Astrocyte of the cerebellum (primary cell): ENCODE data around the gene TTF2.
"Not testable (repeated sequence)": the region's sequence is repeated elsewhere in the genome, so short reads cannot be mapped to it uniquely, and the experiment has no call there.

Source experiments
- DNase-seq: peaks from one replicate; pipeline ENCODE4 v3.0.0-alpha.2; 2011; ENCODE audit warnings: low read depth
- H3K4me3 ChIP-seq: 2 replicates; pipeline ENCODE4 v1.5.1; 2011; ENCODE audit warnings: mild to moderate bottlenecking, low read depth, low read length, moderate library complexity
- in situ Hi-C: cut with HindIII; loops from 2 replicates; pipeline ENCODE4 v1.10.0; 2017; ENCODE audit warnings: low sequenced_read_pairs
- TF ChIP-seq, protein P1 (sequence below): IDR thresholded peaks from 2 replicates; pipeline ENCODE4 v1.5.1; 2012; ENCODE audit warnings: low read length, low read depth, moderate library complexity, mild to moderate bottlenecking; ENCODE audit errors: missing control alignments

Gene TTF2

DNA sequence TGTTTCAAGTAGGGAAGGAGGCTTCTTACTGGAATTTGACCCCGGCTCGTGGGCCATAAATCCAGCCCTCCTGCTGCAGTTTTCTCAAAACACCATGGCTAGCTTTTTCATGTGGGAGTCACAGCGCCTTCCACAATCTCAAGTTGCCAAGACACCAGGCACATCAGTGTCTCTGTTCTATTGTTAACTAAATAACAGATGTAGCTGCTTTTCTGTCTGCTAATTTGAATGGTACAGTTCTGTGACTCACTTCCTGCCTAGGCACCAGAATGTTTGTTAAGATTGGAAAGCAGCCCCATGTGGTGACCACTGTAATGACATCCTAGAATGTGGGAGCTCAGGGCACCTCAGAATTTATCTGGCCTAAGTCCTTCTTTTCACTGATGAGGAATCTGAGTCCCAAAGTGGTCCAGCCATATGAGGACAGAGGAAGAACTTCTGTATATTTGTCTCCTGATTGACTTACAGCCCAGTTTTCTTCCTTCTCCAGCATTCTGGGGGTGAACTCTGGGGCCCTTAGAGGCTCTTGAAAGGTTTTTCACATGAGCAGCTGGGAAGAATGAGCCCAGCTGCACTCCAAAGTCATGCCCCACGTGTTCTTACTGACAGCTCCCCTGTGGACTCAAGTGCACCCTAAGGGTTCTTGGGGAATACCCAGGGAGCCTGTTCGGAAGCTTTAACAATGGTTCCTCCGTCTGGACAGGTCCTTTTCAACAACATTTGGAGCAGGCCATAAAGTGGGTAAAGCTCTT, 33.9 kb downstream of the TTF2 start:
- DNase-seq: peak; percentile 79
- in situ Hi-C loops: no loop called here
- H3K4me3 ChIP-seq: no peak overlapping the region
- TF ChIP-seq, protein P1, sequence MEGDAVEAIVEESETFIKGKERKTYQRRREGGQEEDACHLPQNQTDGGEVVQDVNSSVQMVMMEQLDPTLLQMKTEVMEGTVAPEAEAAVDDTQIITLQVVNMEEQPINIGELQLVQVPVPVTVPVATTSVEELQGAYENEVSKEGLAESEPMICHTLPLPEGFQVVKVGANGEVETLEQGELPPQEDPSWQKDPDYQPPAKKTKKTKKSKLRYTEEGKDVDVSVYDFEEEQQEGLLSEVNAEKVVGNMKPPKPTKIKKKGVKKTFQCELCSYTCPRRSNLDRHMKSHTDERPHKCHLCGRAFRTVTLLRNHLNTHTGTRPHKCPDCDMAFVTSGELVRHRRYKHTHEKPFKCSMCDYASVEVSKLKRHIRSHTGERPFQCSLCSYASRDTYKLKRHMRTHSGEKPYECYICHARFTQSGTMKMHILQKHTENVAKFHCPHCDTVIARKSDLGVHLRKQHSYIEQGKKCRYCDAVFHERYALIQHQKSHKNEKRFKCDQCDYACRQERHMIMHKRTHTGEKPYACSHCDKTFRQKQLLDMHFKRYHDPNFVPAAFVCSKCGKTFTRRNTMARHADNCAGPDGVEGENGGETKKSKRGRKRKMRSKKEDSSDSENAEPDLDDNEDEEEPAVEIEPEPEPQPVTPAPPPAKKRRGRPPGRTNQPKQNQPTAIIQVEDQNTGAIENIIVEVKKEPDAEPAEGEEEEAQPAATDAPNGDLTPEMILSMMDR: peak; percentile 51

GRCh38 chr1:117094841-117095604, 34.9 kb downstream of the TTF2 start:
- no peak overlapping the region for H3K4me3 ChIP-seq
- peak; percentile 93 for DNase-seq
- TF ChIP-seq, protein P1: no peak
- in situ Hi-C loops: no loop called here

DNA sequence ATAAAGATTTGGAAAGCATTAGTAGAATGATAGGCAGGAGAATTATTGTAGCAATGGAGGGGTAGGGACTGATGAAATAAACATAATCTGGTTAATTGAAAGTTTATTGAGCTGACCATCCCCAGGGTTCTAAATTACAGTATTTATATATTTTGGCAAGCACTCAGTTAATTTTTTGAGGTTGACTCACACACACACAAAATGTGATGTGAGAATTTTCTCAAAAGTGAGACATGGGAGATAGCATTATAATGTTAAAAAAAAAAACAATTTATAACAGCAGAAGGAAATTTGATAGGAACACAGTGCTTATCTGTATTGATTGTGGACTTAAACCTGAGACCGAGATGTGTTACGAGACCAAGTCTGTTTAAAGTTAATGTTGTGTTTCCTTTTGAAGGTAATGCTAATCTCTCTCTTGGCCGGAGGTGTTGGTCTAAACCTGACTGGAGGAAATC, 36.9 kb downstream of the TTF2 start:
- H3K4me3 ChIP-seq: no peak overlapping the region
- no peak for DNase-seq
- in situ Hi-C loops: no loop called here
- TF ChIP-seq, protein P1: no peak

- no peak overlapping the region for H3K4me3 ChIP-seq
- in situ Hi-C loops: no loop called here
- TF ChIP-seq, protein P1: no peak
- DNase-seq: no peak
Observed at GRCh38 chr1:117097443-117097842, 37.3 kb downstream of the TTF2 start.

- no peak overlapping the region for H3K4me3 ChIP-seq
- no peak for DNase-seq
- in situ Hi-C loops: no loop called here
- TF ChIP-seq, protein P1: no peak
Observed at GRCh38 chr1:117098287-117098890, 38.3 kb downstream of the TTF2 start.

DNA sequence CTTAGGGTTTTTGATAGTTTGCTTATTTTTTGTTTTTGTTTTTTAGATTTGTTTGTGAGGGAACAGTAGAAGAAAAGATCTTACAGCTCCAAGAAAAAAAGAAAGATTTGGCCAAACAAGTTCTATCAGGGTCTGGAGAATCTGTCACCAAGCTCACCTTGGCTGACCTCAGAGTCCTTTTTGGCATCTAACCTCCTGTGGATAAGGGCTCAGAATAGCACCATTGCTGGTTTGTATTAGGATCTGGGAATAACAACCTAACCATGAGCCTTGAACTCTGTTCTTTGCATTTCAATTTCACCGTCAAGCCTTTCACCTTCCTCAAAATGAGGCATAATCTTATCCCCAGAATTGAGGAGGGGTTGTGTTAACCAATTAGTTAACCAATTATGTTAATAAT, 41.2 kb downstream of the TTF2 start:
- in situ Hi-C loops: no loop called here
- no peak for DNase-seq
- TF ChIP-seq, protein P1: no peak
- no peak overlapping the region for H3K4me3 ChIP-seq

DNA sequence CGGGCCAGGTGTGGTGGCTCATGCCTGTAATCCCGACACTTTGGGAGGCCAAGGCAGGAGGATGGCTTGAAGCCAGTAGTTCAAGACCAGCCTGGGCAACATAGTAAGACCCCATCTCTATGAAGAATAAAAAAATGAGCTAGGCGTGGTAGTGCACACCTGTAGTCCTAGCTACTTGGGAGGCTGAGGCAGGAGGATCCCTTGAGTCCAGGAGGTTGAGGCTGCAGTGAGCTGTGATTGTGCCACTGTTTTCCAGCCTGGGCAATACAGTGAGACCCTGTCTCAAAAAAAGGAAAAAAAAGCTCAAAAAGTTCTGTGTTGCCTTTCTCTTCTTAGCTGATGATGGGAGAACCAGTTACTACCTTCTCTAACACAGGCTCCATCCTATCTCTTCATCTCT, 41.7 kb downstream of the TTF2 start:
- H3K4me3 ChIP-seq, DNase-seq, in situ Hi-C loops: not testable (repeated sequence)
